H1 (cell line): ENCODE data around the gene GANC. TPM values are rescaled to one million over a fixed set of nuclear protein-coding genes. Genes with fewer than 3 reads are reported as not detected.

Source experiments
- CTCF ChIA-PET: fragments of 300-600 bp; sonication (Branson Sonifier 250); formaldehyde crosslinking; loops from one replicate; lab custom pipeline; 2021; ENCODE audit not compliant: partially characterized antibody; lab: Charles Lee
- POLR2A ChIA-PET: fragments of 300-600 bp; sonication (Branson Sonifier 250); formaldehyde crosslinking; loops from one replicate; lab custom pipeline; 2021; ENCODE audit warnings: inconsistent platforms; ENCODE audit not compliant: partially characterized antibody; lab: Charles Lee
- DNase-seq, 2 experiments: peaks; one replicate each; pipeline versions ENCODE4 v3.0.0 to v3.0.0-alpha.2; 2010 to 2022; ENCODE audit warnings: low spot score in 2 of 2, low read depth in 1 of 2, mixed read lengths in 1 of 2
- FAIRE-seq: peaks from 2 replicates; lab custom pipeline; 2011; peaks lifted over from hg19 to GRCh38; lab: Jason Lieb, UNC
- H2AFZ ChIP-seq: 2 replicates; pipeline ENCODE4 v1.8.1; 2012; ENCODE audit warnings: low read length, inconsistent platforms
- H2AK5ac ChIP-seq: 2 replicates; pipeline ENCODE4 v1.6.1; 2013; ENCODE audit warnings: low read depth, low read length
- H2BK120ac ChIP-seq: replicated peaks from 2 replicates; pipeline ENCODE3; 2013; ENCODE audit warnings: low read depth, low read length, inconsistent platforms
- H2BK12ac ChIP-seq: 2 replicates; pipeline ENCODE4 v1.6.1; 2013; ENCODE audit warnings: low read depth, low read length
- H2BK15ac ChIP-seq: 2 replicates; pipeline ENCODE4 v1.6.1; 2013; ENCODE audit warnings: low read length
- H2BK20ac ChIP-seq: 2 replicates; pipeline ENCODE4 v1.6.1; 2013; ENCODE audit warnings: low read length
- H2BK5ac ChIP-seq: 2 replicates; pipeline ENCODE4 v1.6.1; 2013; ENCODE audit warnings: low read depth, low read length
- H3K14ac ChIP-seq: 2 replicates; pipeline ENCODE4 v1.6.1; 2013; ENCODE audit warnings: inconsistent platforms; ENCODE audit not compliant: insufficient read length
- H3K18ac ChIP-seq: 2 replicates; pipeline ENCODE4 v1.6.1; 2013; ENCODE audit warnings: low read length; ENCODE audit errors: extremely low read depth
- H3K23ac ChIP-seq: 2 replicates; pipeline ENCODE4 v1.6.1; 2013; ENCODE audit warnings: inconsistent platforms; ENCODE audit not compliant: insufficient read length
- H3K23me2 ChIP-seq: 2 replicates; pipeline ENCODE4 v1.6.1; 2013; ENCODE audit warnings: low read depth, low read length
- H3K27ac ChIP-seq: 2 replicates; pipeline ENCODE4 v1.6.1; 2011; ENCODE audit warnings: low read depth, low read length, inconsistent platforms
- H3K27me3 ChIP-seq, 4 experiments: replicated peaks in 1 of 4; 1 replicate in 1 of 4; 2 replicates in 3 of 4; pipeline versions ENCODE4 v1.6.1 to v1.8.1; 2011 to 2013; ENCODE audit warnings: low read length in 3 of 4, mild to moderate bottlenecking in 3 of 4, inconsistent platforms in 2 of 4, mixed read lengths in 2 of 4, moderate library complexity in 1 of 4; ENCODE audit not compliant: control insufficient read depth in 3 of 4, insufficient read depth in 3 of 4; ENCODE audit errors: extremely low read depth in 1 of 4
- H3K36me3 ChIP-seq, 4 experiments: 2 replicates each; pipeline versions ENCODE4 v1.6.1 to v1.8.1; 2011 to 2013; ENCODE audit warnings: mild to moderate bottlenecking in 4 of 4, low read length in 3 of 4, moderate library complexity in 2 of 4, control low read depth in 1 of 4, inconsistent platforms in 1 of 4; ENCODE audit not compliant: insufficient read depth in 4 of 4, control insufficient read depth in 2 of 4
- H3K4ac ChIP-seq: replicated peaks from 2 replicates; pipeline ENCODE3; 2013; ENCODE audit warnings: low read length, low read depth, mixed read lengths, inconsistent platforms; ENCODE audit not compliant: insufficient read length
- H3K4me1 ChIP-seq, 4 experiments: replicated peaks in 1 of 4; 1 replicate in 1 of 4; 2 replicates in 3 of 4; pipeline versions ENCODE4 v1.6.1 to v1.8.1; 2011 to 2013; ENCODE audit warnings: low read length in 3 of 4, inconsistent platforms in 2 of 4, mixed read lengths in 1 of 4; ENCODE audit not compliant: insufficient read depth in 4 of 4, control insufficient read depth in 3 of 4
- H3K4me2 ChIP-seq, 2 experiments: 2 replicates each; pipeline versions ENCODE4 v1.6.1 to v1.8.1; 2011 to 2013; ENCODE audit warnings: low read depth in 2 of 2, low read length in 2 of 2, control low read depth in 1 of 2, inconsistent platforms in 1 of 2, mild to moderate bottlenecking in 1 of 2; ENCODE audit not compliant: insufficient read depth in 1 of 2
- H3K4me3 ChIP-seq, 4 experiments: fragments of 200-600, 300-600 bp in 1 of 4; sonication (generic), shearing (Covaris generic), sonication (Bioruptor Twin) in 1 of 4; 2 replicates each; pipeline versions ENCODE4 v1.5.1 to v1.8.1; 2011 to 2016; ENCODE audit warnings: low read length in 4 of 4, low read depth in 3 of 4, control low read depth in 2 of 4, inconsistent platforms in 2 of 4, mild to moderate bottlenecking in 2 of 4, mixed read lengths in 1 of 4, moderate library complexity in 1 of 4; ENCODE audit not compliant: insufficient read depth in 2 of 4; ENCODE audit errors: extremely low read depth in 1 of 4
- H3K56ac ChIP-seq: replicated peaks from 2 replicates; pipeline ENCODE3; 2013; ENCODE audit warnings: low read depth, mild to moderate bottlenecking, mixed read lengths, low read length, inconsistent platforms; ENCODE audit not compliant: insufficient read length
- H3K79me1 ChIP-seq: 2 replicates; pipeline ENCODE4 v1.6.1; 2013; ENCODE audit warnings: low read depth, low read length, control low read depth
- H3K79me2 ChIP-seq, 2 experiments: 2 replicates each; pipeline versions ENCODE4 v1.6.1 to v1.8.1; 2012 to 2013; ENCODE audit warnings: low read length in 2 of 2, mild to moderate bottlenecking in 2 of 2, inconsistent platforms in 1 of 2; ENCODE audit not compliant: insufficient read depth in 2 of 2, control insufficient read depth in 1 of 2
- H3K9ac ChIP-seq, 4 experiments: replicated peaks in 1 of 4; 1 replicate in 1 of 4; 2 replicates in 3 of 4; pipeline versions ENCODE4 v1.6.1 to v1.8.1; 2011 to 2013; ENCODE audit warnings: low read depth in 3 of 4, low read length in 3 of 4, control low read depth in 2 of 4, mild to moderate bottlenecking in 2 of 4, moderate library complexity in 2 of 4, inconsistent platforms in 1 of 4; ENCODE audit errors: extremely low read depth in 1 of 4
- H3K9me3 ChIP-seq, 2 experiments: 2 replicates each; pipeline versions ENCODE4 v1.6.1 to v1.8.1; 2012 to 2013; ENCODE audit warnings: mild to moderate bottlenecking in 2 of 2, moderate library complexity in 2 of 2, control low read depth in 1 of 2, inconsistent platforms in 1 of 2, low read depth in 1 of 2, low read length in 1 of 2, mixed read lengths in 1 of 2; ENCODE audit not compliant: insufficient read depth in 2 of 2
- H4K20me1 ChIP-seq, 2 experiments: replicated peaks in 1 of 2; 2 replicates each; pipeline versions ENCODE3 to v1.8.1; 2011 to 2013; ENCODE audit warnings: inconsistent platforms in 2 of 2, low read length in 2 of 2, mild to moderate bottlenecking in 1 of 2; ENCODE audit not compliant: insufficient read depth in 2 of 2, control insufficient read depth in 1 of 2
- H4K5ac ChIP-seq: 2 replicates; pipeline ENCODE4 v1.6.1; 2013; ENCODE audit warnings: low read length, low read depth, mixed read lengths, inconsistent platforms; ENCODE audit not compliant: insufficient read length
- H4K8ac ChIP-seq: 2 replicates; pipeline ENCODE4 v1.8.0; 2013; ENCODE audit warnings: mild to moderate bottlenecking, moderate library complexity, low read length, inconsistent platforms; ENCODE audit not compliant: insufficient read depth; ENCODE audit errors: extremely low read depth
- H4K91ac ChIP-seq: replicated peaks from 2 replicates; pipeline ENCODE3; 2013; ENCODE audit warnings: low read length, mixed read lengths, inconsistent platforms; ENCODE audit not compliant: insufficient read length
- BACH1 ChIP-seq: IDR thresholded peaks from 2 replicates; pipeline ENCODE4 v1.6.1; 2012; ENCODE audit warnings: low read length, improper control_type of control experiment
- BRCA1 ChIP-seq: IDR thresholded peaks from 2 replicates; pipeline ENCODE4 v1.6.1; 2012; ENCODE audit warnings: low read depth, low read length, improper control_type of control experiment
- CBX8 ChIP-seq: fragments of 300-800, 300-1000 bp; sonication (generic); IDR thresholded peaks from 2 replicates; pipeline ENCODE4 v1.7.1; 2016; ENCODE audit warnings: low read depth, low read length, borderline replicate concordance
- CTCF ChIP-seq, 3 experiments: IDR thresholded peaks; 1 replicate in 2 of 3; 2 replicates in 1 of 3; pipeline versions ENCODE4 v1.5.1 to v1.6.1; 2011; ENCODE audit warnings: low read length in 3 of 3, mild to moderate bottlenecking in 3 of 3, inconsistent platforms in 2 of 3, low read depth in 1 of 3, moderate library complexity in 1 of 3; ENCODE audit not compliant: insufficient read depth in 1 of 3; ENCODE audit errors: control extremely low read depth in 1 of 3
- RAD21 ChIP-seq, 2 experiments: IDR thresholded peaks in 1 of 2; conservative IDR thresholded peaks in 1 of 2; 2 replicates each; pipeline ENCODE4 v1.6.1; 2011; ENCODE audit warnings: low read depth in 2 of 2, low read length in 2 of 2, improper control_type of control experiment in 1 of 2, inconsistent platforms in 1 of 2, mild to moderate bottlenecking in 1 of 2, moderate library complexity in 1 of 2
- RBBP5 ChIP-seq: IDR thresholded peaks from 2 replicates; pipeline ENCODE4 v1.7.1; 2012; ENCODE audit warnings: low read depth, mild to moderate bottlenecking, inconsistent platforms, low read length, moderate library complexity, borderline replicate concordance
- SP4 ChIP-seq: IDR thresholded peaks from 2 replicates; pipeline ENCODE4 v1.6.1; 2012; ENCODE audit warnings: low read length, inconsistent platforms
- YY1 ChIP-seq: IDR thresholded peaks from 2 replicates; pipeline ENCODE4 v1.6.1; 2011; ENCODE audit warnings: low read depth, mild to moderate bottlenecking, low read length
- WGBS, 2 experiments: shearing (Covaris generic) in 1 of 2; methylation state at CpG; one replicate each; pipeline versions ENCODE4 v1.1.6 to v1.1.7; 2013 to 2015; ENCODE audit warnings: low lambda C conversion rate in 2 of 2, mixed read lengths in 2 of 2, inconsistent platforms in 1 of 2, low coverage in 1 of 2, missing lambda C conversion rate in 1 of 2; ENCODE audit not compliant: insufficient replicate concordance in 2 of 2, insufficient coverage in 1 of 2, insufficient read length in 1 of 2; ENCODE audit errors: extremely low coverage in 1 of 2, missing lambda C conversion rate in 1 of 2; 5-methylcytosine and 5-hydroxymethylcytosine counted together
- polyA plus RNA-seq, 7 experiments: library from polyadenylated mRNA; depleted of rRNA in 3 of 7; stranded (reverse) in 5 of 7; unstranded in 2 of 7; fragments of >200 nt in 5 of 7; fragments of 200-250 nt in 2 of 7; gene quantifications; 1 replicate in 5 of 7; 2 replicates in 1 of 7; 4 replicates in 1 of 7; pipeline versions ENCODE4 v1.2.1 to v1.2.3, GENCODE V29; 2011 to 2013; ENCODE audit warnings: missing spikeins in 2 of 7, mixed read lengths in 2 of 7
- total RNA-seq: library from RNA; stranded (reverse); fragmentation: NEBNext Ultra II Directional; extraction: Animal tissue kit (Norgen Biotek cat#: 25700); gene quantifications from 2 replicates; pipeline ENCODE4 v1.2.1, GENCODE V29; 2021

GANC gene
- total and polyA plus RNA-seq, 2 of the 8 experiments (the other 6 are each of a cell fraction or from before 2014, with no cell fraction given): 6.8 to 14.4 TPM

GRCh38 chr15:42313463-42313862 lies 40.5 kb downstream of the GANC start:
- Histone ChIP-seq H3K36me3 (no peaks in the 10 kb centered on the region), H4K8ac (no peak overlapping the region), H3K23me2 (no peaks in the 10 kb centered on the region), H2AK5ac (no peak overlapping the region), H3K4me1 (no peaks in the 10 kb centered on the region), H3K27ac (no peak overlapping the region), H3K23ac (no peak overlapping the region), H4K5ac (no peak overlapping the region), H3K79me1 (no peaks in the 10 kb centered on the region), H3K4ac (no peak overlapping the region), H2BK15ac (no peak overlapping the region), H2BK20ac (no peak overlapping the region), H3K9me3 (no peaks in the 10 kb centered on the region), H3K79me2 (no peaks in the 10 kb centered on the region), H3K18ac (no peak overlapping the region), H2BK12ac (no peak overlapping the region), H3K14ac (no peak overlapping the region), H2AFZ (no peak overlapping the region), H2BK5ac (no peak overlapping the region), H3K27me3 (no peaks in the 10 kb centered on the region), H3K4me3 (no peak overlapping the region), H4K91ac (no peak overlapping the region), H3K4me2 (no peak overlapping the region), H4K20me1 (no peaks in the 10 kb centered on the region), H3K9ac (no peak overlapping the region), H2BK120ac (no peak overlapping the region), H3K56ac (no peak overlapping the region)
- DNase-seq: no peak
- TF ChIP-seq BRCA1: no peak
- TF ChIP-seq BACH1: no peak
- no peak for TF ChIP-seq SP4
- no peak for TF ChIP-seq YY1
- TF ChIP-seq RBBP5: no peak
- no peak for TF ChIP-seq CBX8
- peak in 2 of 3 experiments; percentile 20 to 27; a peak in 2 of 4 replicates for TF ChIP-seq CTCF (IDR thresholded peaks at IDR 0.05; ENCODE audit: control extremely low read depth in 1 of 3, insufficient read depth in 1 of 3, low read depth in 1 of 3, low read length in 3 of 3)
- TF ChIP-seq RAD21 (IDR thresholded peaks at IDR 0.05 in 1 of 2, conservative IDR thresholded peaks at IDR 0.05 in 1 of 2; ENCODE audit: low read depth in 2 of 2, low read length in 2 of 2): peak; percentile 37 to 59
- 47% methylated on average over 3 of the region's 3 CpGs; no CpG with 5 or more reads in 1 of the 2 experiments for WGBS, 2 experiments
- ChIA-PET CTCF (interaction anchor here (0.6 to 1.0 kb wide), 4 partner anchors 18 to 116 kb away, joined by 3 to 6 read pairs (median 4); no protein-coding TSS in a partner anchor), POLR2A (no interaction called here)
- FAIRE-seq: no peak
